SK-N-SH (cell line): ENCODE data around the gene ELAVL2.

Source experiments
- EZH2phosphoT487 ChIP-seq: fragments of 200-600 bp; sonication (generic); IDR thresholded peaks from 2 replicates; pipeline ENCODE4 v1.6.1; 2017; ENCODE audit warnings: low read depth, mixed run types, mild to moderate bottlenecking, antibody characterized with exemption, moderate library complexity, borderline replicate concordance
- MEF2A ChIP-seq: IDR thresholded peaks from 2 replicates; pipeline ENCODE4 v1.4.0; 2012; ENCODE audit warnings: low read depth, borderline replicate concordance
- MXI1 ChIP-seq: IDR thresholded peaks from 2 replicates; pipeline ENCODE4 v1.6.1; 2012; ENCODE audit warnings: mild to moderate bottlenecking, low read depth, low read length, improper control_type of control experiment
- NRF1 ChIP-seq: IDR thresholded peaks from 2 replicates; pipeline ENCODE4 v1.6.1; 2012; ENCODE audit warnings: low read depth, mild to moderate bottlenecking, low read length
- POLR2AphosphoS5 ChIP-seq: IDR thresholded peaks from 2 replicates; pipeline ENCODE4 v1.6.1; 2012; ENCODE audit warnings: low read depth, low read length
- RCOR1 ChIP-seq: fragments of 150-350 bp; IDR thresholded peaks from 2 replicates; pipeline ENCODE4 v1.6.1; 2017; ENCODE audit warnings: antibody characterized with exemption, low read length
- SIN3A ChIP-seq: IDR thresholded peaks from 2 replicates; pipeline ENCODE4 v1.6.1; 2012; ENCODE audit warnings: low read depth, mild to moderate bottlenecking, low read length, moderate library complexity, borderline replicate concordance
- TAF1 ChIP-seq: IDR thresholded peaks from 2 replicates; pipeline ENCODE4 v1.6.1; 2012; ENCODE audit warnings: low read depth, mild to moderate bottlenecking, low read length, moderate library complexity, borderline replicate concordance
- TF ChIP-seq, protein P1 (sequence below): fragments of 200-600 bp; sonication (generic); IDR thresholded peaks from 2 replicates; pipeline ENCODE4 v1.6.1; 2017; ENCODE audit warnings: antibody characterized with exemption, mild to moderate bottlenecking, moderate library complexity
- TF ChIP-seq, protein P2 (sequence below): IDR thresholded peaks from 2 replicates; pipeline ENCODE4; 2012
- TF ChIP-seq, protein P3 (sequence below): fragments of 150-350 bp; IDR thresholded peaks from 2 replicates; pipeline ENCODE4 v1.6.1; 2016; ENCODE audit warnings: mild to moderate bottlenecking, low read depth, low read length

DNA sequence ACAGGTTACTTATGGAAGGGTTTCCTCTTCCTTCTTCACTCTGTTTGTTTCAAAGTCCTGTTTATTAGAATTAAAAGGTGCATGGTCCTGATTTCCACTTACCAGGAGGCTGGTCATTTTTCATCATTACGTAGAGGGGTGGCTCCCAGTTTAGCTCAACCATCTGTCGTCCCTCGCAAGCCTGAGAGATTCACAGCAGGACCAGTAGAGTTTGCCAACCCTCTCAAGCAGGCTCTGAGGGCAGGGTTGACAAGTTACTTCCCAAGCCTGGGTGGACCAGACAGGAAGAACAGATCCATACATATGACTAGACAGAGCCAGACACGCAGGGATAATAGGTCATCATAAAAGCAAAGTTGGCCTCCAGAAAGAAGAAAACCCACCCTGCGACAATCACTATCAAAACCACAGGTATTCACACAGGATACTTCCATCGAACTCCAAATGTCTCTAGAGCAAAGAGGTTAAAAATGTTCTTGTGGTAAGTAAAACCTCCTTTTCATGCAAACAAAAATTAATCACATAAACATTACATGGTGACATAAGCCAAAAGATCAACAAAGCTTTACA, 151.9 kb downstream of the ELAVL2 start:
- TF ChIP-seq, protein P1, sequence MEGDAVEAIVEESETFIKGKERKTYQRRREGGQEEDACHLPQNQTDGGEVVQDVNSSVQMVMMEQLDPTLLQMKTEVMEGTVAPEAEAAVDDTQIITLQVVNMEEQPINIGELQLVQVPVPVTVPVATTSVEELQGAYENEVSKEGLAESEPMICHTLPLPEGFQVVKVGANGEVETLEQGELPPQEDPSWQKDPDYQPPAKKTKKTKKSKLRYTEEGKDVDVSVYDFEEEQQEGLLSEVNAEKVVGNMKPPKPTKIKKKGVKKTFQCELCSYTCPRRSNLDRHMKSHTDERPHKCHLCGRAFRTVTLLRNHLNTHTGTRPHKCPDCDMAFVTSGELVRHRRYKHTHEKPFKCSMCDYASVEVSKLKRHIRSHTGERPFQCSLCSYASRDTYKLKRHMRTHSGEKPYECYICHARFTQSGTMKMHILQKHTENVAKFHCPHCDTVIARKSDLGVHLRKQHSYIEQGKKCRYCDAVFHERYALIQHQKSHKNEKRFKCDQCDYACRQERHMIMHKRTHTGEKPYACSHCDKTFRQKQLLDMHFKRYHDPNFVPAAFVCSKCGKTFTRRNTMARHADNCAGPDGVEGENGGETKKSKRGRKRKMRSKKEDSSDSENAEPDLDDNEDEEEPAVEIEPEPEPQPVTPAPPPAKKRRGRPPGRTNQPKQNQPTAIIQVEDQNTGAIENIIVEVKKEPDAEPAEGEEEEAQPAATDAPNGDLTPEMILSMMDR = no peak
- TF ChIP-seq, protein P2, sequence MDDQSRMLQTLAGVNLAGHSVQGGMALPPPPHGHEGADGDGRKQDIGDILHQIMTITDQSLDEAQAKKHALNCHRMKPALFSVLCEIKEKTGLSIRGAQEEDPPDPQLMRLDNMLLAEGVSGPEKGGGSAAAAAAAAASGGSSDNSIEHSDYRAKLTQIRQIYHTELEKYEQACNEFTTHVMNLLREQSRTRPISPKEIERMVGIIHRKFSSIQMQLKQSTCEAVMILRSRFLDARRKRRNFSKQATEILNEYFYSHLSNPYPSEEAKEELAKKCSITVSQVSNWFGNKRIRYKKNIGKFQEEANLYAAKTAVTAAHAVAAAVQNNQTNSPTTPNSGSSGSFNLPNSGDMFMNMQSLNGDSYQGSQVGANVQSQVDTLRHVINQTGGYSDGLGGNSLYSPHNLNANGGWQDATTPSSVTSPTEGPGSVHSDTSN = no peak
- TF ChIP-seq RCOR1 = no peak
- no peak for TF ChIP-seq TAF1
- no peak for TF ChIP-seq SIN3A
- no peak for TF ChIP-seq POLR2AphosphoS5
- no peak for TF ChIP-seq NRF1
- TF ChIP-seq, protein P3, sequence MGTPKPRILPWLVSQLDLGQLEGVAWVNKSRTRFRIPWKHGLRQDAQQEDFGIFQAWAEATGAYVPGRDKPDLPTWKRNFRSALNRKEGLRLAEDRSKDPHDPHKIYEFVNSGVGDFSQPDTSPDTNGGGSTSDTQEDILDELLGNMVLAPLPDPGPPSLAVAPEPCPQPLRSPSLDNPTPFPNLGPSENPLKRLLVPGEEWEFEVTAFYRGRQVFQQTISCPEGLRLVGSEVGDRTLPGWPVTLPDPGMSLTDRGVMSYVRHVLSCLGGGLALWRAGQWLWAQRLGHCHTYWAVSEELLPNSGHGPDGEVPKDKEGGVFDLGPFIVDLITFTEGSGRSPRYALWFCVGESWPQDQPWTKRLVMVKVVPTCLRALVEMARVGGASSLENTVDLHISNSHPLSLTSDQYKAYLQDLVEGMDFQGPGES = no peak
- no peak for TF ChIP-seq MEF2A
- no peak for TF ChIP-seq EZH2phosphoT487
- TF ChIP-seq MXI1 = no peak
